Activated CD8-positive, alpha-beta memory T cell treated with anti-CD3 and anti-CD28 coated beads for 36 hours (primary cell): ENCODE results near the gene GPS1. TPM values are rescaled to one million over a fixed set of nuclear protein-coding genes. Genes with fewer than 3 reads are reported as not detected.

Source experiments
- CTCF ChIA-PET: fragments of 350-600 bp; sonication (Branson Sonifier 250); formaldehyde crosslinking; loops from one replicate; lab custom pipeline; 2021; ENCODE audit warnings: antibody characterized with exemption; lab: Charles Lee
- POLR2A ChIA-PET: fragments of 350-600 bp; sonication (Branson Sonifier 250); formaldehyde crosslinking; loops from one replicate; lab custom pipeline; 2021; ENCODE audit warnings: antibody characterized with exemption; lab: Charles Lee
- total RNA-seq, 2 experiments: library from RNA; stranded (reverse); gene quantifications; one replicate each; pipeline ENCODE4 v1.2.3, GENCODE V29; 2021

Gene GPS1
- total RNA-seq, 2 experiments from 2014 or later = 118 TPM

DNA sequence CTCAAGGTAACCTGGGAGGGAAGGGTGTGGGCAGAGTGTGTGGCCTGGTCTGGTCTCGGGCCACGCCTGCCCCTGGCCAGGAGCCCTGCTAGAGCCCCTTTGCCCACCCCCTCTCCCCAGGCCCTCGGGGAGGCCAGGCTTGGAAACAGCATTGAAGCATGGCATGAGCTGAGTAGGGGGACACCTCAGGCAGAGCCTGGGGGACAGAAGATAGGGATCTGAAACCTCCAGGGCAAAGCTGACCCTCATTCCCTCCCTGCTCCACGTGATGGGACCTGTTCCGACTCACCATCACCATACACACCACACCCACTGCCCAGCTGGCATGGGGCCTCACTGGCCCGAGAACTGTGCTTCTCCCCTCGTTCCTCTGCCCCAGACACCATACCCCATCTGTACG lies 2.6 kb upstream of the GPS1 start:
- ChIA-PET POLR2A (interaction anchor here (1.0 kb wide), 1 partner anchor 11 kb away, joined by 3 read pairs; the partner anchor contains the start of gene DCXR), CTCF (interaction anchor here (1.0 to 1.6 kb wide), 2 partner anchors 12 to 50 kb away, joined by 3 read pairs; partner anchors contain the start of gene DCXR)

DNA sequence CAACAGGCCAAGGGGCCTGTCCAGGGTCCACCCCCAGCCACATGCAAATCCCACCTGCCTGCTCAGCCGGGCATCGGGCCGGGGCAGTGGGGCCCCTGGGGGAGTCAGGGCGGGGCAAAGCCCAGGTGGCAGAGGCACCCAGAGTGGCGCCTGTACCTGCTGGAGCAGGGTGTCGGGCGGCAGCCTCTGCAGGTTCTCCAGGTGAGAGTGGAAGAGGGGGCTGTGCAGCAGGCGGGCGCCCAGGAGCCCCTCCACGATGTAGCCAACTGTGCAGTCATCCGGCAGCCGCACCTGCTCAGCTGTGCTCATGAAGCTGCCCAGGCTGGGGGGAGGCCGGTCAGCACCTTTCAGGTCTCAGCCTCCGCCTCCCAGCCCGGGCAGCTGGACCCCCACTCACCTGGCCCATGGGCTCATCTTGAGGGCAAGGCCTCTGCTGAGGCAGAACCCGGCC lies 2.2 kb upstream of the GPS1 start:
- ChIA-PET CTCF (interaction anchor here (1.0 to 1.6 kb wide), 2 partner anchors 12 to 49 kb away, joined by 3 read pairs; partner anchors contain the start of gene DCXR), POLR2A (interaction anchor here (1.0 kb wide), 1 partner anchor 12 kb away, joined by 3 read pairs; the partner anchor contains the start of gene DCXR)

DNA sequence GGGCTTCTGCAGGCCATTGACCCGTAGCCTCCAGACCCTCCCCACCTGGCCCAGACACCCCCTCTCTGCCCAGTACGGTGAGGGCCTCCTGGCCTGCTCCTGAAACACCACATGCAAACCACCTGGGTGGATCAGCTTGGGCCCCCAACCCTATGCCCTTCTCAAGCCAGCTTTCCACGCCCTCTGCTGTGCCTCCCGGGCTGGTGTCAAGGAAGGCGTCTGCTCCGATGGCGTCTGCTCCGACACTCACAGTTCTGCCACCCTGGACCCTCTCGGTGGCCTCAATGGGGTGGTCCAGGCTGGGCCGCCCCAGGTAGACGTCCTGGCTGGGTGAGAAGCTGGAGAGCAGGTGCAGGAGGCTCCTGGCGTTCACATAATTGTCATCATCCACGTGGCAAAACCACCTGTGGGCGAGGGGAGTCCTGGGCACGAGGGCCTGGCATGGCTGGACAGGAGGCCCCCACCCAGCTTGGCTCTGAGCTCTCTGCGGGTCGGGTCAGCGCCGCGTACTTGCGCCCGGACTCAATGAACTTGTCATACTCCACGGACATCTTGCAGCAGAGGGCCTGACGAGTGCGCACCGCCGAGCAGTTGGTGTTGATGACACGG lies 1.4 kb upstream of the GPS1 start:
- POLR2A ChIA-PET = interaction anchor here (1.0 kb wide), 2 partner anchors 13 kb away, joined by 3 read pairs; partner anchors contain the start of gene DCXR
- CTCF ChIA-PET = interaction anchor here (0.9 to 1.6 kb wide), 3 partner anchors 13 to 49 kb away, joined by 3 read pairs; partner anchors contain the start of gene DCXR

DNA sequence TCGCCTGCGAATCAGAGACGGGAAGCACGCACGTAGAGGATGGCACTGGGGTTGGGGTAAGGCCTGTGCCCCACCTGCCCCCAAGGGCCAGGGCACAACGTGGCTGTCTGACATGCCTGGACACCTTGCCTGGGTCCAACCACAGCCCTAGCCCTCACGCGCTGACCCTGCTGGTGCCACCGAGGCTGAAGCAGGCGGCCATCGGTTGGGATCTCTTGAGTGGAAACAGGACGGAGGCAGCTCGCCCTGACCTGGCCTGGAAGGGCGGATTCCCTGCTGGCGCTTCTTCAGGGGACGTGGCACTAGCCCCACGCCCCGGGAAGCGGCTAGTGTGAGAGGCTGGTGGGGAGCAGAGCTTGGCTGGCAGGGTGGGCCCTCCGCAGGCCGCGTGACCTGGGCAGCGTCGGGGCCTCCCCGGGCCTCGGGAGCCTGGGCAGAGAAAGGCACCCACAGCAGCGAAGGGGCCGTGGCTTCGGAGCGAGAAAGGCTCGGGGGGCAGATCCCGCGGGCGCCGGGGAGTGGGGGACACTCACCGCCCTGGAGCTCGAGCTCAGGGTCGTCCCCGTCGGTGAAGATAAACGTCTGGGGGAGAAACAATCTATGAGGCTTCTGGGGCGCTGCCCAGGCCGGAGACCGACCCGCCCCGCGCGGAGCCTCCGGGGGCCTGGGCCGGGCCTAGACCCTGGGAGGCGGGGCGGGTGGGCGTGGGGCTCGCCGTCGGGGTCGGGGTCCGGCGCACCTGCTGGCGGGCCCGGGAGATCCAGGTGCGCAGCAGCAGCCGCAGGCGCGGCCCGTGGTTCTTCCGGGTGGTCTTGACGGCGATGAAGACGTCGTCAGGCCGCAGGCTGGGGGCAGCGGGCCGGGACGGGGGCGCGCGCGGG lies 697 bp upstream of the GPS1 start:
- POLR2A ChIA-PET = interaction anchor here (1.0 kb wide), 1 partner anchor 13 kb away, joined by 3 read pairs; the partner anchor contains the start of gene DCXR
- CTCF ChIA-PET = interaction anchor here (0.9 to 1.9 kb wide), 2 partner anchors 15 to 16 kb away, joined by 3 to 5 read pairs; partner anchors contain the start of gene DUS1L

DNA sequence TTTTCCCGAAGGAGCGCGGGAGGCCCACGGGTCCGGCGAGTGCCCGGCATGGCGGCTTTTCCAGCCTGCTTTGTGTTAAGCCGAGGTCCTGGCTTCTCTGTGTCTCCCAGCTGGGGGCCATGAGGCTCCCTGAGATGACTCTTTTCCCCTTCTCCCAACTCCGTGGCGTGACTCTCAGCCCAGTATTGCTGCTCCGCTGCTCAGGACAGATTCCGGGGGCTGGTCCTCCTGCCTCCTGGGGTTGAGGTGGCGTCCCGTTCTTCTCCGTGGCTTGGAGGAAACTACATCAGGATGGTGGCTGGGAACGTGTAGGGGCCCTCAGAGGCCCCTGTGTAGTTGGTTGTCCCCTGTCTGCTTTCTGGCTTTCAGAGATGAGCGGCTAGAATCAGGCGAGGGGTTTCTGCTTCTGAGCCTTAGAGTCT lies 951 bp downstream of the GPS1 start:
- ChIA-PET CTCF (interaction anchor here (1.0 to 1.9 kb wide), 2 partner anchors 13 to 33 kb away, joined by 3 to 5 read pairs; partner anchors contain the start of gene DUS1L), POLR2A (interaction anchor here (0.6 to 1.1 kb wide), 2 partner anchors 21 to 185 kb away, joined by 3 read pairs; partner anchors contain the start of gene RAC3)

DNA sequence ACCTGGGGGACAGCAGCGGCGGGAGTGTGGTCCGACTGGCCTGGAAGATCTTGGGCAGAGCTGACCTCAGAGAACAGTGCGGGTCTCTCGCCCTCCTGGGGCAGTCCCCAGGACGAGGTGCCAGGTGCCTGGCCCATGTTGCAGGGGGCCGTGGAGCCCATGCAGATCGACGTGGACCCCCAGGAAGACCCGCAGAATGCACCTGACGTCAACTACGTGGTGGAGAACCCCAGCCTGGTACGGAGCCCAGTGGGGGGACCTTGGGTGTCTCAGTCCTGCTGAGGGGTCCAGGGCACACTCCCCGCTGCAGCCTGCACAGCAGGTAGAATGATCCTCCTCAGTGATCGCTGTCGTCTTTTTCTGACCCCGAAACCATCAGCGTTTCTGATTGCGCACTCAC lies 1.4 kb downstream of the GPS1 start:
- POLR2A ChIA-PET = no interaction called here
- CTCF ChIA-PET = no interaction called here

DNA sequence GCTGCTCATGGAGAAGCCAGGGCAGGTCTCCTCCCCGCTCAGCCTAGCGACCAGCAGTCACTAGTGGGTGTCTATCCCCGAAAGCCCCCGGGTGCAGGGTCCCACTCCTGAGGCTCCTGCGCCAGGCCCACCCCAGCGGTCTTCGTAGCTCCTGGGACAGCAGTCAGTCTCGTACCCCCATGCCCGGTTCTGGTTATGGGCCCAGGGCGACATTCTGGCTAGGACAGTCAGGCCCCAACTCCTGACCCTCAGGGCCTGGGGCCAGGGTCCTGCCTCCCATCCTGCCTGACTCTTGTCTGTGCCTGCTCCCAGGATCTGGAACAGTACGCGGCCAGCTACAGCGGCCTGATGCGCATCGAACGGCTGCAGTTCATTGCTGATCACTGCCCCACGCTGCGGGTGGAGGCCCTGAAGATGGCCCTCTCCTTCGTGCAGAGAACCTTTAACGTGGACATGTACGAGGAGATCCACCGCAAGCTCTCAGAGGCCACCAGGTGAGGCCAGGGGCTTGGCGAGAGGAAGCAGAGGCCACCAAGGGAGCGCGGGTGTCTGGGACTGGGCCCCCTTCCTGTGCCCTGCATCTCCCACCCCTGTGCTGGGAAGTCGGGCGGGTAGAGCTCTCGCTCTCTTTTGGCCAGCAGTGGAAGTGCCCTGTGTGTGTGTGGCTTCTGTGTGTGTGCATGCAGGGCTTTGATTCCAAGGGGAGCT lies 2.0 kb downstream of the GPS1 start:
- ChIA-PET CTCF (interaction anchor here (1.3 kb wide), 1 partner anchor 45 kb away, joined by 3 read pairs; the partner anchor contains the start of gene FASN), POLR2A (interaction anchor here (0.6 kb wide), 1 partner anchor 328 kb away, joined by 8 read pairs; no protein-coding TSS in a partner anchor)

DNA sequence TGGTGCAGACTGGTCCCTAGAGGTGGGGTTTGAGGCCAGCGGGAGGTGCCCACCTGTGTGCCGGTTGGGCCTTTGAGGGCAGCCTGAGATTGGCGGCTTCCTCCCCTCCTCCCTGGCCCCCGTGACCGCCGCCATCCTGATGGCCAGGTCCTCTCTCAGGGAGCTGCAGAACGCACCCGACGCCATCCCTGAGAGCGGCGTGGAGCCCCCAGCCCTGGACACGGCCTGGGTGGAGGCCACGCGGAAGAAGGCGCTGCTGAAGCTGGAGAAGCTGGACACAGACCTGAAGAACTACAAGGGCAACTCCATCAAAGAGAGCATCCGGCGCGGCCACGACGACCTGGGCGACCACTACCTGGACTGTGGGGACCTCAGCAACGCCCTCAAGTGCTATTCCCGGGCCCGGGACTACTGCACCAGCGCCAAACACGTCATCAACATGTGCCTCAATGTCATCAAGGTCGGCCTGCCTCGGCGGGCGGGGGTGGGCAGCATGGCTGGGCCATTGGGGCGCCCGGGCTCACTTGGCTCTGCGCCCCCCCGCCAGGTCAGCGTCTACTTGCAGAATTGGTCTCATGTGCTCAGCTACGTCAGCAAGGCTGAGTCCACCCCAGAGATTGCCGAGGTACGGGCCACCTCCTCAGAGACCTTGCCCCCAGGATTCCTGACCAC lies 2.8 kb downstream of the GPS1 start:
- POLR2A ChIA-PET = interaction anchor here (0.6 kb wide), 1 partner anchor 329 kb away, joined by 8 read pairs; no protein-coding TSS in a partner anchor
- CTCF ChIA-PET = interaction anchor here (1.3 kb wide), 1 partner anchor 44 kb away, joined by 3 read pairs; the partner anchor contains the start of gene FASN

DNA sequence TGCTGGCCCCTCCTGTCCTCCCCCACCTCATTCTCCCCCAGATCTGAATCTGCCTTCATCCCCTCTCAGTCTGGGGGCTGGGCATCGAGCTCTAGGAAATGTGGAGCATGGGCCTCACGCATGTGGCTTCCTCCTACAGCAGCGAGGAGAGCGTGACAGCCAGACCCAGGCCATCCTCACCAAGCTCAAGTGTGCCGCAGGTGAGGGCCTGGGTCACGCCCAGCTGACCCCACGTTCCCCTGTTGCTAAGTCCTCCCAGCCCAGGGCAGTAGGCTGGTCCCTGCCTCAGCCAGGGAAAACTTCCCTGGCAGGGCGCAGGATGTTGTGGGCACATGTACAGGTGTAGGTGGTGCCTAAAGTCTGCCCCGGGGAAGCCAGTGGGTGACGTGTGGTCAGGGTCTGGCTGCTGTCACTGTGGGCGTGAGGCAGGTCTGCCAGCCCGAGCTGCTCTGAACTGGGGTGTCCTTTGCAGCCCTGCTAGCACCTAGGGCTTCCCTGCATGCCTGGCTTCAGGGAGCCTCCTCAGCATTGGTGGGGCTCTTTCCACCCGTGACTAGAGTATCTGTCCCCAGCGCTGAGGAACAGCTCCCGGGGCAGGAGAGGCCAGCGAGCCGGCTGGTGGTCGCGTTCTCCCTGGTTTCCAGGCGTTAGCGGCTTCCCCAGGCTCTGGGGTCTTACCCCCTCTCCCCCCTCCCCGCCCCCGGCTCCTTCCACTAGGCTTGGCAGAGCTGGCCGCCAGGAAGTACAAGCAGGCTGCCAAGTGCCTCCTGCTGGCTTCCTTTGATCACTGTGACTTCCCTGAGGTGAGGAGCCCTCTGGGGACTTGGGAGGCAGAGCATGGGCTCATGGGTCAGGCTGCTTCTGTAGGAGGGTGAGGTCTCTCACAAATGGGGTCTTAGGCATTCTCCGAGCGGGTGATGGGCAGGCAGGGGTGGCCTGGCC lies 3.6 kb downstream of the GPS1 start:
- POLR2A ChIA-PET = no interaction called here

DNA sequence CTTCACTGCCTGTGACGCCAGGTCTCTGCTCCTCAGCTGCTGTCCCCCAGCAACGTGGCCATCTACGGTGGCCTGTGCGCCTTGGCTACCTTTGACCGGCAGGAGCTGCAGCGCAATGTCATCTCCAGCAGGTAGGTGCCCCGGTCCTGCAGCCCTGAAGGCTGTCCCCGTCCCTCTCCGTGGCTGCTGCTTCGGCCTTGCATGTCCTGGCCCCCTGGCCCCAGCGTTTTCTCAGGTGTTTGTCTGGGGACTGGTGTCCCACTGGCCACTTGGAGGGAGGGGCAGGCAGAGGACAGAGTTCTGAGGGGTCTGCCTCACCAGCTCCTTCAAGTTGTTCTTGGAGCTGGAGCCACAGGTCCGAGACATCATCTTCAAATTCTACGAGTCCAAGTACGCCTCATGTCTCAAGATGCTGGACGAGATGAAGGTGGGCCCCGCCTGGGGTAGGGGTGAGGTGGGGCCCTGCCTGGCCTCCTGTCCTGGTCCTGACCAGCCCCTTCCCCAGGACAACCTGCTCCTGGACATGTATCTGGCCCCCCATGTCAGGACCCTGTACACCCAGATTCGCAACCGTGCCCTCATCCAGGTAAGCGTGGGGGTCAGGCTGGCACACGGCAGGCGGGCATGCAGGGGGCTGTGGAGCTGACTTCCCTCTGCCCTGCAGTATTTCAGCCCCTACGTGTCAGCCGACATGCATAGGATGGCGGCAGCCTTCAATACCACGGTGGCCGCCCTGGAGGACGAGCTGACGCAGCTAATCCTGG lies 4.4 kb downstream of the GPS1 start:
- ChIA-PET CTCF (interaction anchor here (1.0 kb wide), 1 partner anchor 11 kb away, joined by 4 read pairs; no protein-coding TSS in a partner anchor), POLR2A (no interaction called here)

More for the DNA sequence above, 3.6 kb downstream of the GPS1 start:
- CTCF ChIA-PET = interaction anchor here (1.0 kb wide), 1 partner anchor 11 kb away, joined by 4 read pairs; no protein-coding TSS in a partner anchor

DNA sequence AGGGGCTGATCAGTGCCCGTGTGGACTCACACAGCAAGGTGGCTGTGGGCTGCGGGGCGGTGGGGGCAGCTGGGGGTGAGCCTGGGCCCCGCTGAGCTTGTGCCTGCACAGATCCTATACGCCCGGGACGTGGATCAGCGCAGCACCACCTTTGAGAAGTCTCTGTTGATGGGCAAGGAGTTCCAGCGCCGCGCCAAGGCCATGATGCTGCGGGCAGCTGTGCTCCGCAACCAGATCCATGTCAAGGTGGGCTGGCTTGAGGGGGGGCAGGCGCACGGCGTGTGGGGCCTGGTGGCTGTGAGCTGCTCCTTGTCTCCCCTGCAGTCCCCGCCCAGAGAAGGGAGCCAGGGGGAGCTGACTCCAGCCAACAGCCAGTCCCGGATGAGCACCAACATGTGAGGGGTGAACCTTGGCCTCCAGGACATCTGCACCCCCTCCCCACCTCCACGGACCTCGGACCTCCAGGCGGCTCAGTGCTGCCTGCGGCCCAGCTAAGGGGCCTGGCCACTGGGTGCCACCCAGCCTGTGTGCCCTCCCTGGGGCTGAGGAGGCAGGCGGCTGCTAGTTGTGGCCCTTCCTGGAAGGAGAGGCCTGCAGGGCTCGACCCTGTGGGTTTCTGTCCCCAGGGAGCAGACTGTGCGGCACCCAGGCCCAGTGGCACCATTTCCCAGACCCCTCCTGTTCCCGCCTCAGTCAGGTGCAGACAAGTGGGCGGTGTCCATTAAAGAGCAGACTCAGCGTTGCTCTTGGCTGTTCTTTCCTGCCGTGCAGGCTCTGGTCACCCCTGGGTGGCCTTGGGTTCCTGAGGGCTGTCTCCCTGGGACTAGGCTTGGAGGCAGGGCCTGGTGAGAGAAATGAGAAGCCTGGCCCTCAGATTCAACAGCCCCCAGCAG lies 5.3 kb downstream of the GPS1 start:
- ChIA-PET POLR2A (no interaction called here), CTCF (no interaction called here)

DNA sequence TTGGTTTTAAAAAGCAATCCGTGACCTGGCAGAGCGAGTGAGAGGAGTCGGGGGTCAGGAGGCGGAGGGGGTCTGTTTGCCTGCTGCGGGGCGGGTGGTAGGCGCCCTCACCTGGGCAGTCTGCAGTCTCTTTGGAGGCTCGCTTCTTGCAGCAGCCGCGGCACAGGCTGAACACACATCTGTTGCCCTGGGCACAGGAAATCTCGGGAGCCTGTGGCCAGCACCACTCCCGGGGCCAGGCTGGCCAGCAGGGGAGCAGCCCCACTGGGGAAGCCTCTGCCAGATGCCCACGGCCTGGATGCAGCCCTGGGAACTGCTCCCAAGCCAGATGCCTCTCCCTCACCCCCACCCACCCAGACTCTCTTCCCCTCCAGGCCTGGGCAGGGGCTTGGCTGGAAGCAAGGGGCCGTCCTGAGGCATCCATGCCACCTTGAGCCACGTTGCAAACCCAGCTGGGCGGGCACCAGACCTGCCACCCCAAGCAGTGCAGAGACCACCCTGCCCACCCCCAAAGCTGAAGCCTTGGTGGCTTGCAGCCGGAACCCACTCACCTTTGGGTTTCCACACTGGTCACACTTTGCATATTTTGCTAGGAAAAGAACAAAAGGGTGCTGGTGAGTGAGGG lies 6.6 kb downstream of the GPS1 start:
- ChIA-PET POLR2A (no interaction called here), CTCF (no interaction called here)

DNA sequence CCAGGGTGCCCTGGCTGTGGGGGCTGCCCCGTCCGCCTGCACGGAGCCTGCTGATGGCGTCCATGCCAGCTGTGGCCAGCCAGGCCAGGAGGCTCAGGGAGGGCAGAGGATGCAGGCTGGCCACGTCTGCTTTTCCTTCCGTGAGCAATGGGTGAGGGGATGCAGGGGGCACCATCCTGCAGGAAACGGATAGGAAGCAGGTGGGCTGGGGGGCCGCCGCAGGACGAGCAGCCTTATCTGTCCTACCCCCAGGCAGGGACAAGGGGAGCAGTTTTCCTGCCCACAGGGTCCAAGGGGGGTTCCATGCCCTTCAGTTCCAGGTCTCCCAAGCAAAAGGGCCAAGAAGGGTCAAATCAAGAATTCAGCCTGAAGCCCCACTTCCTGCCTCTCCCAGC lies 7.2 kb downstream of the GPS1 start:
- POLR2A ChIA-PET = no interaction called here
- CTCF ChIA-PET = no interaction called here

DNA sequence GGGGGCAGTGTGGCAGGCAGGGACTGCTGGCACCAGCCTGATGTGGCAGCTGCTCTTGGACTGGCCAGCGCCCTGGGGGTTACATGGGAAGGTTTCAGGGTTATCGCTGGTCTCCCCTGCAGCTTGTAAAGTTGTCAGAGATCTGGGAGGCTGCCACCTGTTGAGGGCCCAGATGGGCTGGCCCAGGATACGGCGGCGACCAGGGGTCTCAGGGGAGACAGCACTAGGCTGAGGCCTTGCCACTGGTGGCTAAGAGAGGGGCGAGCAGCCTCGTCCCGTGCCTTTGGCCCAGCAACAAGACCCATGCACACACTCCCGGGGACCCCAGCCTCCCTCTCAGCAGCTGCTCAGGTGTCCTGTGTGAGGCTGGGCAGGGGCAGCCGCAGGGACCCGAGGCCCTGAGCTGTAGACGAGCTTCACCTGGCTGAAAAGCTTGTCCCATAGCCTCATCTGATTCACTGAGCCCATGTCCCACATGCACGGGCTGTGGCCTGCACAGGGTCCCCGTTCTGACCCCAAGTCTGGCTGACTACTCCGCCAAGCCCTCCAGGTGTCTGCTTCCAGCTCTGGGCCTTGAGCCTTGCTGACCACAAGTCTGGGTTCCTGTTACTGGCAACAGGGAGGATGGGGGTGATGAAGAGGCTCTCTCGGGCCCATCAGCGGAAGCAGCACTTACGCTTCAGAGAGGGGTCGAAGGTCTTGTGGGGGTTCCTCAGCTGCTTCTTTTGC lies 7.7 kb downstream of the GPS1 start:
- CTCF ChIA-PET = interaction anchor here (1.1 to 1.2 kb wide), 2 partner anchors 19 to 47 kb away, joined by 3 read pairs; no protein-coding TSS in a partner anchor
- POLR2A ChIA-PET = no interaction called here
